ENCODE measurements around the gene OTUB1.

Gene OTUB1, protein sequence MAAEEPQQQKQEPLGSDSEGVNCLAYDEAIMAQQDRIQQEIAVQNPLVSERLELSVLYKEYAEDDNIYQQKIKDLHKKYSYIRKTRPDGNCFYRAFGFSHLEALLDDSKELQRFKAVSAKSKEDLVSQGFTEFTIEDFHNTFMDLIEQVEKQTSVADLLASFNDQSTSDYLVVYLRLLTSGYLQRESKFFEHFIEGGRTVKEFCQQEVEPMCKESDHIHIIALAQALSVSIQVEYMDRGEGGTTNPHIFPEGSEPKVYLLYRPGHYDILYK

DNA sequence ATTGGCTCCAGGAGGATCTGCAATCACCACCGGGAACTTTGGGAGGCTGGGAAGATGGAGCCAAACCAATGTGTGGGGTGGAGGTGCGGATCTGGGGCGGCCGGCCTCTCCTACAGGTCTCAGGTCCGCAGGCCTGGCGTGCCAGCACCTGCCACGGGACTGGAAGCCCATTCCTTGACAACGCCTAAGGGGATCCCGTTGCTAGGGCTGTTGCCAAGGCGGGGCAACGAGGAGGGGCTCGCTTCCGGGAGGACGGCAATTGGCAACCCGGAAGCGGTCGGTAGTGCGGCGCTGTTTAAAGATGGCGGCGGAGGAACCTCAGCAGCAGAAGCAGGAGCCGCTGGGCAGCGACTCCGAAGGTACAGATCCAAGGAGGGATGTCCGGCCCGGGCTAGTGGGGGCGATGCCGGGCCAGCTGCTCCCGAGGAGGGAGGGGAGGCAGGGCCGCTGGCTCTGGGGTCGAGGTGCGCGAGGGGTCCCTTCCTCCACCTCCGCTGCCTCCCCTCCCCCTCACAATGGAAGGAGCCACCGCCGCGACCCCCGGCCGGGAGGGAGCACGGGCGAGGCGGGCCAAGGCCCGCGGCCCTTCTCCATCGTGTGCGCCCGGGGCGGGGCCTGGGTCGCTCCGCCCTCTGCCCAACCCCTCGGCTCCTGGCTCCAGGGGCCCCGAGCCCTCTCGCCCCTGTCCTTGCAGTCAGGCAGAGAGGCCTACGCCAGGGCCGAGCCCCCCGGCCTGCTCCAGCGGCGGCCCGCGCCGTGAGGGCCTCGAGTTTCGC, at the start of gene OTUB1:
TSS of gene OTUB1 (plus strand) at position 283 of the 776 bp plus-strand sequence. CDS start at position 302, 19 bp downstream.
- H3K9me3 Mint-ChIP-seq, result no peaks in the 10 kb centered on the region
- peak; percentile 85 for DNase-seq (ENCODE audit: low spot score)
- peak within 1 kb of the TSS; percentile 99 for H3K27ac Mint-ChIP-seq
- H3K4me1 Mint-ChIP-seq (ENCODE audit: low read depth), result peaks cover 25% of the 10 kb centered on the region
- no peaks in the 10 kb centered on the region for H3K27me3 Mint-ChIP-seq (ENCODE audit: low read depth)
- H3K4me3 Mint-ChIP-seq, result peak within 1 kb of the TSS; percentile 98
- peaks cover 31% of the 10 kb centered on the region for H3K36me3 Mint-ChIP-seq (ENCODE audit: low read depth)

DNA sequence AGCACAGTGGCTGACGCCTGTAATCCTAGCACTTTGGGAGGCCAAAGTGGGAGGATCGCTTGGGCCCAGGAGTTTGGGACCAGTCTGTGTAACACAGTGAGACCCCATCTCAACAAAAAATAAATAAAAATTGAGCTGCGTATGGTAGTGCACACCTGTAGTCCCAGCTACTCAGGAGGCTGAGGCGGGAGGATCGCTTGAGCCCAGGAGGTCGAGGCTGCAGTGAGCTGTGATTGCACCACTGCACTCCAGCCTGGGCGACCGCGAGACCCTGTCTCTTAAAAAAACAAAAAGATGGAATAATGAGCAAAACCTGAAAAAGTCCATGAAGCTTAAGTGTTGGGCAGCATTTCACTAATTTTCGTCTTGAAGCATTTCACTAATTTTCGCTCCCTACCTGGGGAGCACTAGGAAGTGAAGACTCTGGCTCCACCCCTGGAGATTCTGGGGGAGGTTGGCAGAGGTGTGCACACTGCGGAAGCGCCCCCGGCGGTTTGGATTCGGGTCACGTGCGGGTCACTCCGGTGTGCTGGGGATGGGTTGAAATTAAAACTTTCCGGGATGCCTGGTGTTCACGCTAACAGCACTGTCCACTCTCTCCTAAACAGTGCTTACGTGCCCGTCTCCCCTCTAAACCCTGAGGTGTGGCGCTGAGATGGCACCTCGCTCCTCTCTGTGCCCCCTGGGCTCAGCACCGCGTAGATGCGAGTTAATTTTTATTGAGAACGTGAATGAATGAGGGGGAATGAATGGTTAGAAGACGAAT, 48.3 kb upstream of the OTUB1 start:
- H3K4me1 Mint-ChIP-seq (ENCODE audit: low read depth), result peaks cover 18% of the 10 kb centered on the region
- H3K36me3 Mint-ChIP-seq (ENCODE audit: low read depth), result peaks cover 1% of the 10 kb centered on the region
- H3K4me3 Mint-ChIP-seq, result peak overlapping the region; percentile 90
- peak overlapping the region; percentile 84 for H3K27ac Mint-ChIP-seq
- no peak for DNase-seq (ENCODE audit: low spot score)
- H3K27me3 Mint-ChIP-seq (ENCODE audit: low read depth), result no peaks in the 10 kb centered on the region
- H3K9me3 Mint-ChIP-seq, result no peaks in the 10 kb centered on the region

DNA sequence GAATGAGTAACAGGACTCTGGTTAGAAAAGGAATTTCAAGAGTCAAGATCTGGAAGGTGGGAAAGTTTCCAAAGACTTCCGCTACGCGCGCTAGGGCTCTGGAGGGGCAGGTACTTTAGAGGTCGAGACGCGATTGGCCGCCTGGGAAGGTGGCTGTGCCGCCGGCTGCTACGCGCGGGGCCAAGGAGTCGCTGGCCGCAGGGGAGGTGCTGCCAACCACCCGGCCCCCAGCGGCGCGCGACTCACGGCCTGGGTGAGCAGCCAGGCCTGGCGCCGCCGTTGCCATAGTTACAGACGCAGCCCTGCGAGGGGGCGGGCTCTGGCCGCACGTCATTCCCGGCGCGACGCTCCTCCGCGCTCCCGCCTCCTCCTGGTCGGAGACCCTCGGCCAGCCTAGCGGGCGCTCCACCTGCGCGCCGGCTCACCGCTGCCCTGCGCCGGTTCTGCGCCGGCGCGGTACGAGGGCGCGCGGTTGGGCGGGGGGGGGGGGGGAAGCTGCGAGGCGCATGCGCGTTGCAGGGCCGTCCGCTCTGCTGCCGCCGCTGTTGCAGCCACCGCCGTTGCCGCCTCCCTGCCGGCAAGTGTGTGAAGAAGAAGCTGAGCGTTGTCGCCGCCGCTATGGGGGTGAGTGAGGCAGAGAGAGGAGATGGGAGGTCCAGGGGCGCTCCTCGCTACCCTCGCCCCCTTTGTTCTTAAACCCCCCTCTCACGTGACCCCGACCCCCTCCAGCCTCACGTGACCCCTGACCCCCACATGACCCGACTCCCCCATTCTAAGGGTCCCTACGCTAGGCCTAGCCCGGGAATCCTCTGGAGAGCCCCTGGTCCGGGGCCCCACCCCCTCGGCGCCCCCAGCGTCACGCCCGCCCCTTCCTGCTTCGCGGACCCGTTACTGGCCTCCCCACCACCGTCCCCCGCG, 47.5 kb upstream of the OTUB1 start, which contains the start of gene NAA40:
TSS of gene NAA40 (plus strand) at position 524 of the 918 bp plus-strand sequence. CDS start at position 619, 95 bp downstream.
- Mint-ChIP-seq H3K9me3 (no peaks in the 10 kb centered on the region), H3K36me3 (ENCODE audit: low read depth) (peaks cover 1% of the 10 kb centered on the region), H3K27me3 (ENCODE audit: low read depth) (no peaks in the 10 kb centered on the region)

DNA sequence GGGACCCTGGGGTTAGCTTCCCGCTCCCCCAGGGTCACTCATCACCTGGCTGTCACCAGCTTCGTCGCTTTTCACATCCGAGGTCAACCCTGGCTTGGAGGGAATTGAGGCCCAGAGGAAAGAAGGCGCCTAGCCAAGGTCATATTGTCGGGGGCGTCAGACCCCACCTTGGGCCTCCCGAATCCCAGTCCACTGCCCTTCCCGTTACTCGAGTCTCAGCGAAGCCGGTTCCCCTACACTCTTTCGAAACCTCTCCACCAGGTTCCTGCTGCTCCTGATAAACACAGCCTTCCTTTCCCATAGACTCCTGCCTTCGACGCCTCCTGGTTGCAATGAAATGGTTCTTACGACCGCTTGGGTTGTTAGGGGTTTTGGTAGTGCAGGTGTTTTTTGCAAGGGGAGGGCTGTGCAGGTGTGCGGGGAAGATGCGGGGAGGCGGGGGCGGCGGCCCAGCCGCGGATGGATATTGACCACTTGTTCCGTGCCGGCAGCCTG, 46.8 kb upstream of the OTUB1 start:
- Mint-ChIP-seq H3K27ac (peak overlapping the region; percentile 89), H3K4me1 (ENCODE audit: low read depth) (peaks cover 22% of the 10 kb centered on the region), H3K9me3 (no peaks in the 10 kb centered on the region), H3K27me3 (ENCODE audit: low read depth) (no peaks in the 10 kb centered on the region), H3K36me3 (ENCODE audit: low read depth) (peaks cover 1% of the 10 kb centered on the region), H3K4me3 (peak overlapping the region; percentile 89)
- DNase-seq (ENCODE audit: low spot score), result no peak

More for the DNA sequence above, 47.5 kb upstream of the OTUB1 start, which contains the start of gene NAA40:
- Mint-ChIP-seq H3K4me3 (peak within 1 kb of the TSS; percentile 90), H3K27ac (peak within 1 kb of the TSS; percentile 89), H3K4me1 (ENCODE audit: low read depth) (peaks cover 18% of the 10 kb centered on the region)
- peak; percentile 94 for DNase-seq (ENCODE audit: low spot score)

DNA sequence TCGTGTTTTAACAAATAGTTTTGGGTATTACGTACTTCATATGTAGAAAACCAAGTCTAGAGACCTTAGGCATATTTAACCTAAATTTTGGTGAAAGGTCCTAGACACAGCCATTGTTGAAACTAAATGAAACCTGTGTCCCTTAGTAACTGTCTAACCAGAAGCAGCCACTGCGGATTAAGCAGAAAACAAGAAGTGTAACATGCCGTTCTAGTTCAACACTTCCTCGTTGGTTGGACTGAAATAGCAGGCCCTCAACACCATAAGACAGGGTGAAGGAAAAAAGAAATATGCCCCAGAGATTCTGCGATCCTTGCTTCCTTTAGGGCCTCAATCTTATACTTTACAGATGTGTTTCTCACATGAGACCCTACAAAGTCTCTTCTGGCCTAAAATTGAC, 45.5 kb upstream of the OTUB1 start:
- H3K4me1 Mint-ChIP-seq (ENCODE audit: low read depth), result peaks cover 22% of the 10 kb centered on the region
- no peaks in the 10 kb centered on the region for H3K9me3 Mint-ChIP-seq
- no peaks in the 10 kb centered on the region for H3K27me3 Mint-ChIP-seq (ENCODE audit: low read depth)
- peak overlapping the region; percentile 68 for H3K4me3 Mint-ChIP-seq
- H3K36me3 Mint-ChIP-seq (ENCODE audit: low read depth), result peaks cover 3% of the 10 kb centered on the region
- no peak overlapping the region for H3K27ac Mint-ChIP-seq
- DNase-seq (ENCODE audit: low spot score), result no peak

DNA sequence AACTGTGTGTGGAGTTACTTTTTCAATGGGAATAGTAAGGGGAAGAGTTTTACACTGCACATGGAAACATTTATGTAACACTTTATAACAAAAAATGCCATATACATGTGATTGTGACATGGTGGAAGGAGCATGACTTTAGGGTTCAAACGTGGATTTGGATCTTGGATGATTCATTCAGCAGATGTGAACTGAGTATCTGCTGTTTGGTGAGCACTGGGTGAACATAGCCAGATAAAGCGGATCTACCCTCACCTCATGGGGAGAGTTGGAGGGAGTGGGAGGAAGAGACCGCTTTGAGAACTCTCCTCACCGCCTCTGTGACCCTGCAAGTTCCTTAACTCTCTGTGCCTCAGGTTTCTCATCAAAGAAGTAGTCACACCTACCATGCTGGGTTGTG, 44.3 kb upstream of the OTUB1 start:
- Mint-ChIP-seq H3K9me3 (no peaks in the 10 kb centered on the region), H3K27me3 (ENCODE audit: low read depth) (no peaks in the 10 kb centered on the region), H3K27ac (no peak overlapping the region), H3K4me1 (ENCODE audit: low read depth) (peaks cover 22% of the 10 kb centered on the region), H3K4me3 (no peak overlapping the region), H3K36me3 (ENCODE audit: low read depth) (peaks cover 11% of the 10 kb centered on the region)
- DNase-seq (ENCODE audit: low spot score), result no peak

DNA sequence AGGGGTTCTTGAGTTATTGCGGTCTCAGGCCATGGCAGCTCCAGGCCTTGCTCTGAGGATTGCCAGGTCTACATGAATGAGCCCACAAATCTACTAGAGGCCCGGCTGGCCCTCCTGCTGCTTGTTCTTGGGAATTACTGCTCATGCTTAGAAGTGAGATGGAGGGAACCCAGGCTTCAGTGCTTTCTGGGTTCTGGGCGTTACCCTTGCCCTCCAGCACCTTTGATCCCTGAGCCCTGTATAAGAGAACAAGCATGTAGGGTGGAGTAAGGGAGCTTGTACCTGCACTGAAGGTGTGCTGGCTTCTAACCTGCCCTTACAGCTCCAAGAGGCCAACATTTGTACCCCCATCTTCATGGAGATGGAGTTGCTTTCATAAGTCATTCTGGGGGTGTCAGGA, 43.4 kb upstream of the OTUB1 start:
- no peak overlapping the region for H3K4me3 Mint-ChIP-seq
- H3K36me3 Mint-ChIP-seq (ENCODE audit: low read depth), result peaks cover 13% of the 10 kb centered on the region
- no peaks in the 10 kb centered on the region for H3K9me3 Mint-ChIP-seq
- peaks cover 19% of the 10 kb centered on the region for H3K4me1 Mint-ChIP-seq (ENCODE audit: low read depth)
- no peak overlapping the region for H3K27ac Mint-ChIP-seq
- DNase-seq (ENCODE audit: low spot score), result no peak
- H3K27me3 Mint-ChIP-seq (ENCODE audit: low read depth), result no peaks in the 10 kb centered on the region

DNA sequence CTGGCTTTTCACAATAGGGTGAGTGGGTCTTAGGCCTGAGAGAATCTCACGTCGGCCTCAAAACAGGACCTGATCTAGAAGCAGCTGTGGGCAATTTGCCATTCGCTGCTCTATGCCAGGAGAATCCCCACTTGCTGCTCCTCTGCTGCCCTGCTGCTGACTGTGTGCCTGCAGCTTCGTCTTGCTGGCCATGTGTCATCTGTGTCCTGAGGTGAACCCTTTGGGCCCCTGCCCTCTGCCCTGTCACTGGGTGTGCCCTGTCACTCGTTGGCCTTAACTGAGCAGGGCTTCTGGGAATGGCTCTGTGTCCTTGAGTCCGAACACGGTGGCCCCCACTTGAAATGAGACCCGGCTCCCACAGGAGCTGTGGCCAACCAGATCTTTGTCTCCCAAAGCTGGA, 41.3 kb upstream of the OTUB1 start:
- no peaks in the 10 kb centered on the region for H3K9me3 Mint-ChIP-seq
- H3K27ac Mint-ChIP-seq, result no peak overlapping the region
- DNase-seq (ENCODE audit: low spot score), result no peak
- peaks cover 13% of the 10 kb centered on the region for H3K36me3 Mint-ChIP-seq (ENCODE audit: low read depth)
- H3K27me3 Mint-ChIP-seq (ENCODE audit: low read depth), result no peaks in the 10 kb centered on the region
- H3K4me1 Mint-ChIP-seq (ENCODE audit: low read depth), result peaks cover 11% of the 10 kb centered on the region
- no peak overlapping the region for H3K4me3 Mint-ChIP-seq

DNA sequence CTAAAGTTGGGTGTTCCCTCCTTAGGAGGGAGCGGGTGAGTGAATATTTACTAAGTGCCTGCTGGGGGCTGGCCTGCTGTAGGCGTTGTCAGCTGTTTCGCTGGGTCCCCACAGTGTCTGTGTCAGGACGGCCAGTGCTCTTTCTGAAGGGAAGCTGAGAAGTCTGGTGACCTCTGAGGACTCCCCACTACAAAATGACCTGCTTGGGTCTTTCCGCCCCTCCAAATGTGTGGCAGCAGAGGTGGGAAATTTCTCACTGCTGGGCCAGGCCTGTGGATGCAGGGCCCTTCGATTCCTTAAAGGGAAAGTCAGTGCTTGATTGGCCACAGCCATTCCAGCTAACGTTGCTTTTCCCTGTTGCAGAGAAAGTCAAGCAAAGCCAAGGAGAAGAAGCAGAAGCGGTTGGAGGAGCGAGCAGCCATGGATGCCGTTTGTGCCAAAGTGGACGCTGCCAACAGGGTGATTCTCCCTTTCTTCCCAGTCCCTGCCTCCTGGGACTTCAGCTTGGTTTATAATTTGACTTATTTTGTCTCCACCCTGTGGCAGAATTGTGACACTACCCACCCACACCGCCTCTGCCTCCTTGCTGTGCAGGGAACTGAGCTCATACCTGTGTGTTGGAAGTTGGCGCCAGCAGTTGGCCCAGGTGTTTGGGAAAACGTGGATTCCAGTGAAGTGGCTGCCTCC, 40.6 kb upstream of the OTUB1 start:
- DNase-seq (ENCODE audit: low spot score), result peak; percentile 29
- no peak overlapping the region for H3K27ac Mint-ChIP-seq

DNA sequence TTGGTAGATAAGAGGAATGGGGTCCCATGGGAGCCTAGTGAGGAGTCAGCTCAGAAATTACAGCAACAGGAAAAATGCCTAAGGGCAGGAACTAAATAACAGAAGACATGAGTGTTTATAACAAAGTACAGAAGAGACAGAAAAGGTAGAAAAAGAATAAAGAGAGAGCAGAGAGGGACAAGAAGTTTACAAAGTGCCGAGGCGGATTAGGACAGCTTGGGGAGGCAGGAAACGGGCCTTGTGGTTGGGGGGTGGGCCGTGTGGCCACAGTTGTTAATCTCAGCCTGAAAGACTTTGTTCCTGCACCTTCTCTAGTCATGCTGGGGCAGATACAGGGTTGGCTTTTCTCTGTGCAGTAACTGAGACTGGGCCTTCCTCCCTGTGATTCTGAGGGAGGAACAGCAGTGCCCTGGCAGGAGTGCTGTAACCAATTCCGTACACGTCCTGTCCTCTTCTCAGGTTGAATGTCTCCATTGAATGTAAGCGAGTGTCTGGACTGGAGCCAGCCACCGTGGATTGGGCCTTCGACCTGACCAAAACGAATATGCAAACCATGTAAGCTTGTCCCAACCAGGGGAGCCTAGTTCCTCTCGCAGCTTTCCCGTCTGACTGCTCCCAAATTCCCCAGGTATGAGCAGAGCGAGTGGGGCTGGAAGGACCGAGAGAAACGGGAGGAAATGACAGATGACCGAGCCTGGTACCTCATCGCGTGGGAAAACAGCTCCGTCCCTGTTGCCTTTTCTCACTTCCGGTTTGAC, 34.3 kb upstream of the OTUB1 start:
- Mint-ChIP-seq H3K4me1 (ENCODE audit: low read depth) (peaks cover 21% of the 10 kb centered on the region), H3K36me3 (ENCODE audit: low read depth) (peaks cover 44% of the 10 kb centered on the region), H3K9me3 (no peaks in the 10 kb centered on the region), H3K4me3 (peak overlapping the region; percentile 63), H3K27me3 (ENCODE audit: low read depth) (no peaks in the 10 kb centered on the region), H3K27ac (peak overlapping the region; percentile 84)
- peak; percentile 42 for DNase-seq (ENCODE audit: low spot score)

More for the DNA sequence above, 40.6 kb upstream of the OTUB1 start:
- peaks cover 14% of the 10 kb centered on the region for H3K36me3 Mint-ChIP-seq (ENCODE audit: low read depth)
- no peaks in the 10 kb centered on the region for H3K27me3 Mint-ChIP-seq (ENCODE audit: low read depth)
- H3K9me3 Mint-ChIP-seq, result no peaks in the 10 kb centered on the region
- no peak overlapping the region for H3K4me3 Mint-ChIP-seq
- H3K4me1 Mint-ChIP-seq (ENCODE audit: low read depth), result peaks cover 7% of the 10 kb centered on the region

DNA sequence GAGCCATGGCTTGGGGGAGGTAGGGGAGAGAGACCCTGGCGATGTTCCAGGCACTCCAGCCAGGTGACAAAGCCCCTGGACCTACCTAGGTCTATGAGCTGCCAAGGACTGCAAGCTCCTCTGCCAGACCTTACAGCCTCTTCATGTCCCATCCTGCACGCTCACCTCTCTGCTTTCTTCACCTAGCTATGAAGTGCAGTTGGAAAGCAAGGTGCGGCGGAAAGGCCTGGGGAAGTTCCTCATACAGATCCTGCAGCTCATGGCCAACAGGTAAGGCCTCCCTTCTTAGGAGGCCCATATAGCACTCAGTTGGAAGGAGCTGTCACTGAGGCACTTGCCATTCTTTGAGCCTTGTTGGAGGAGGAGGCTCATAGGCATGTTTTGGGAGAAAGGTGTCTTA, 33.7 kb upstream of the OTUB1 start:
- Mint-ChIP-seq H3K27me3 (ENCODE audit: low read depth) (no peaks in the 10 kb centered on the region), H3K27ac (peak overlapping the region; percentile 84), H3K4me1 (ENCODE audit: low read depth) (peaks cover 21% of the 10 kb centered on the region), H3K9me3 (no peaks in the 10 kb centered on the region), H3K36me3 (ENCODE audit: low read depth) (peaks cover 42% of the 10 kb centered on the region), H3K4me3 (peak overlapping the region; percentile 63)
- no peak for DNase-seq (ENCODE audit: low spot score)

DNA sequence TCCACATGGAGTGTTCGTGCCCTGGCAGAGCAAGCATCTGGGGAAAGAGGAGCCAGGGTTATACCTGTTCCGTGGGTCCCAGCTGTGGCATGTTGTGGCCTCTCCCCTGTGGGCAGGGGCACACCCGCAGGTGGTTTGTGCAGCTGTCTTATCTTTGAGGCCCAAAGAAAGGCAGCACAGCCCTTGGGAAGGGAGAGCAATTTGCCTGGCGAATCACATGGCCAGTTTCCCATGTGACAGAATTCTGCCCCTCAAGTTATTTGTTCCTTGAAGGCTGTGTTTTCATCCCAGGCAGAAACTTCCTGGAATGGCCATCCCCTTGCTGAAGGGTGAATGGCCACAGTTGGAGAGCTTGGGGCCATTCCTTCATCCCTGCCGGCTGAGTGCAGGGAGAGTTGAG, 28.2 kb upstream of the OTUB1 start:
- Mint-ChIP-seq H3K27ac (no peak overlapping the region), H3K4me1 (ENCODE audit: low read depth) (peaks cover 13% of the 10 kb centered on the region), H3K36me3 (ENCODE audit: low read depth) (peaks cover 29% of the 10 kb centered on the region), H3K9me3 (no peaks in the 10 kb centered on the region), H3K27me3 (ENCODE audit: low read depth) (no peaks in the 10 kb centered on the region), H3K4me3 (no peak overlapping the region)
- DNase-seq (ENCODE audit: low spot score), result no peak
